Fibroblast of skin of abdomen (primary cell): Measurements from ENCODE around the gene DNAL1.
"Not testable (repeated sequence)": the region's sequence is repeated elsewhere in the genome, so short reads cannot be mapped to it uniquely, and the experiment has no call there.

ENCODE experiments used
- DNase-seq: peaks from one replicate; pipeline ENCODE4 v3.0.0-alpha.2; 2013

Gene DNAL1

DNA sequence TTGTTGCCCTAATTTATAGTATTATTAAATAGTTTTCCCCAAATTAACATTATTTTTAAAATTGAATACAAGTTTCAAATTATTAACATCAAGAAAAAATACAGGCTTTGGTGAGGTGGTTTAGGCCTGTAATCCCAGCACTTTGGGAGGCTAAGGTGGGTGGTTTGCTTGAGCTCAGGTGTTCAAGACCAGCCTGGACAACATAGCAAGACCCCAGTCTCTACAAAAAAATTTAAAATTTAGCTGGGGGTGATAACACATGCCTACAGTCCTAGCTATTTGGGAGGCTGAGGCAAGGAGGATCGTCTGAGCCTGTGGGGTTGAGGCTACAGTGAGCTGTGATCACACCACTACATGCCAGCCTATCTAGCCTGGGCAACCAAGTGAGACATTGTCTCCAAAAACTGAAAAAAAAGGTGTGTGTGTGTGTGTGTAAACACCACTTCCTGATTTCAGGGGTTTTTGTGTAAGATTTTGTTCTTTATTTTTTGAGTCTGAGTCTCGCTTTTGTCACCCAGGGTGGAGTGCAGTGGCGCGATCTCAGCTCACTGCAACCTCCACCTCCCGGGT, 3.9 kb upstream of the DNAL1 start:
- no peak for DNase-seq

DNA sequence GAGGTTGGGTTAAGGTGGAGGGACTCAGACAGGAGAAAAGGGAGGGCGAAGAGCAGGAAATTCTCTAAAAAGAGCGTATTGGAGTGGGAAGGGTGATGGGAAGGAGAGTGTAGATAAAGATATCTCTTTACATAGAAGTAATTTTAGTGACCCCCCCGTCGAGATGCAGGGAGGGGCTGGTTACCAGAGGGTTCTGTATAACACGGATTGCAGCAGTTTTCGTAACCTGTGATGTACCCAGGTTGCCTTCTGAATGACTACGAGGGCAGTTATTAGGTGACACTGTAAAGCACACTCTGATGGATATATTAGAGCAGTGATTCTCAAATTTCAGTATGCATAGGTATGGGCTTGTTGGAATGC, 443 bp downstream of the DNAL1 start:
- DNase-seq = no peak

GRCh38 chr14:73651005-73651404, 6.2 kb downstream of the DNAL1 start:
- no peak for DNase-seq

DNA sequence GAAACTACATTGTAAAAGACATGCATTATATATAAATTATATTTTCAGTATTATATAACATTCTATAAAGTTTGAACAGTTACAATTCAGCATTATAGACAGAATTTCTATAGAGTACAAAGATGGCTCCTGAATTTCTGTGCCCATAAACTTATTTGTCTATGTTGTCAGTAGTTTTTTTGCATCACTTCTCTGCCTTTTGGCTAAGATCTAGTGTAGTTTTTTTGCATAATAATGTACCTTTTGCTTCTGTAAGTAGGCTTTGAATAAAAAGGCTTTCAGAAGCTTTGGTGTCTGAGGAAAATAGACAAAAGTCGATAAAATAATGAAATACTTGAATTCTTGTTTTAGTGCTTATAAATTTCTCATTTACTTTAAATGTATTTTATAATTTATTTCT, 11.1 kb downstream of the DNAL1 start:
- DNase-seq = no peak

DNA sequence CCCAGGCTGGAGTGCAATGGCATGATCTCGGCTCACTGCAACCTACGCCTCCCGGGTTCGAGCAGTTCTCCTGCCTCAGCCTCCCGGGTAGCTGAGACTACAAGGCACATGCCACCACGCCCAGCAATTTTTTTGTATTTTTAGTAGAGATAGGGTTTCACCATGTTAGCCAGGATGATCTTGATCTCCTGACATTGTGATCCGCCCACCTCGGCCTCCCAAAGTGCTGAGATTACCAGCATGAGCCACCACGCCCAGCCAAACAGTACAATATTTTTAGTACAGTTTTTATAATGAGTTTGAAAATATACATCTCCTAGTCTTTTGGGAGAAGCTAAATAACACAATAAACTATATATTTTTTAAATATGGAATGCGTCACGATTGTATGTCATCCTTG, 14.4 kb downstream of the DNAL1 start:
- not testable (repeated sequence) for DNase-seq

DNA sequence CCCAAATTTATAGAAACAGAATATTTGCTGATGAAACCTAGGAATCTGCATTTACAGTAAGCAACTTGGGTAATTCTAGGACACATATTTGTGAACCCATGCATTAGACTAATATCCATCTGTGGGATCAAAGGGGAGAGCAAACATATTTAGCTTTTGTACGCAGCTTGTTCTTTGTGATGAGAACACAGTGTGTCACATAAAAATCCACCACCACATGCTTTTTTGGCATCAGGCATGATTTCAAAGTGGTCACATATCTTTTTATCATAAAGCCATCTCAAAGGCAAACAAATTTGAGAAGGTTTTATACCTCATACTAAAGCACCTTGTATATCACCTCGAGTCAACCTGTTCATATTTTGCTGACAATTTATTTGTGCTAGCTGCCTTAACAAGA, 15.7 kb downstream of the DNAL1 start:
- no peak for DNase-seq

GRCh38 chr14:73661872-73662271, 17.1 kb downstream of the DNAL1 start:
- DNase-seq = peak; percentile 25

DNA sequence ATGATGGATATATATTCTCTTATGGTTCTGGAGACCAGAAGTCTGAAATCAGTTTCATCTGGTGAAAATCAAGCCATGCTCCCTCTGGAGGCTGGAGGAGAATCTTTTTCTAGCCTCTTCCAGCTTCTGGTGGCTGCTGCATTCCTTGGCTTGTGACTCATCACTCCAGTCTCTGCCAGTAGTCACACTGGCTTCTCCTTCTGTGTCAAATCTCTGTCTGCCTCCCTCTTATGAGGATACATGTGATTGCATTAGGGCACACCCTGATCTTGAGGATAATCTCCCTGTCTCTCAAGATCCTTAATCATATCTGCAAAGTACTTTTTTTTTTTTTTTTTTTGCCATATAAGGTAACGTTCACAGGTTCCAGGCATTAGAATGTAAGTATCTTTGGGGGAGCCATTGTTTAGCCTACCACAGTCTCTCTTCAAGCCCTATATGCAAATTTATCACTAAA, 17.7 kb downstream of the DNAL1 start:
- DNase-seq = peak; percentile 93

- DNase-seq = no peak
Observed at GRCh38 chr14:73663548-73664212, 18.9 kb downstream of the DNAL1 start.

GRCh38 chr14:73665130-73665529, 20.3 kb downstream of the DNAL1 start:
- no peak for DNase-seq

GRCh38 chr14:73666583-73666982, 21.8 kb downstream of the DNAL1 start:
- DNase-seq = no peak

DNA sequence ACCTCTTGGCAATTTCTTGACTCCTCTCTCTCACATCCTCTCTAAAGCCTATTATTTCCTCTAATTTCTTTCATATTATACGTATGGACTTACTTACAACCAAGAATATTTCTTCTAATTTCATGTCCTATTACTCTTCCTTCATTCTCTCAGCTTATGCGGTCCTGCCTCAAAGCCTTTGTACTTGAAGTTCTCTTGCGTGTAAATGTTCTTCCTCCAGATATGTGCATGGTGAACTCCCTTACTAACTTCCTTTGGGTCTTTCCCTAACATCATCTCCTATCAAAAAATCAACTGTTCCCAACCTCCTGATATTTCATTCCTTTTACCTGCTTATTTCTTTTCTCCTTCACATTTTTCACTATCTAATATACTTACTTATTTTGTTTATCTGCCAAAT, 23.1 kb downstream of the DNAL1 start:
- no peak for DNase-seq

- DNase-seq = no peak
Observed at GRCh38 chr14:73674986-73675385, 30.2 kb downstream of the DNAL1 start.

DNA sequence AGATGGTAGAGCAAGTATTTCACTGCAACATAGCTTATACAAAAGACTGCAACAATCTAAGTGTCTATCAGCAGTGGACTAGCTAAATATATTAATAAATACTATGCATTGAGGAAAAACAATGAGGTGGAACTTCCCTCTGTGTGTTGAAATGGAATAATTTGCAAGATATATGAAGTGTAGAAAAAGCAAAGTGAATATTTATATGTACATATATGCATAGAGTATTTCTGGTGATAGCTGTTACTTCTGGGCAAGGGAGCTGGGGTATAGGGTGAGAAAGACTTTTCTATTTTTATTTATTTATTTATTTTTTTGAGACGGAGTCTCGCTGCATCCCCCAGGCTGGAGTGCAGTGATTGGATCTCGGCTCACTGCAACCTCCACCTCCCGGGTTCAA, 33.9 kb downstream of the DNAL1 start:
- no peak for DNase-seq

DNA sequence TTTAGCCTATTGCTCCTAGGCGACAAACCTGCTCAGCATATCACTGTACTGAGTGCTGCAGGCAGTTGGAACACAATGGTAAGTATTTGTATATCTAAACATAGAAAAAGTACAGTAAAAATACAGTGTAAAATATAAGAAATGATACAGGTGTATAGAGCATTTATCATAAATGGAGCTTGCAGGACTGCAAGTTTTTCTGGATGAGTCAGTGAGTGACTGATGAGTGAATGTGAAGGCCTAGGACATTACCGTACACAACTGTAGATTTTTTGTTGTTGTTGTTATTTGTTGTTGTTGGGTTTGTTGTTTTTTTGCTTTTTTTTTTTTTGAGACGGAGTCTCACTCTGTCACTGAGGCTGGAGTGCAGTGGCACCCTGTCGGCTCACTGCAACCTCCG, 36.0 kb downstream of the DNAL1 start:
- DNase-seq = no peak

- DNase-seq = no peak
Observed at GRCh38 chr14:73684627-73685026, 39.8 kb downstream of the DNAL1 start.

DNA sequence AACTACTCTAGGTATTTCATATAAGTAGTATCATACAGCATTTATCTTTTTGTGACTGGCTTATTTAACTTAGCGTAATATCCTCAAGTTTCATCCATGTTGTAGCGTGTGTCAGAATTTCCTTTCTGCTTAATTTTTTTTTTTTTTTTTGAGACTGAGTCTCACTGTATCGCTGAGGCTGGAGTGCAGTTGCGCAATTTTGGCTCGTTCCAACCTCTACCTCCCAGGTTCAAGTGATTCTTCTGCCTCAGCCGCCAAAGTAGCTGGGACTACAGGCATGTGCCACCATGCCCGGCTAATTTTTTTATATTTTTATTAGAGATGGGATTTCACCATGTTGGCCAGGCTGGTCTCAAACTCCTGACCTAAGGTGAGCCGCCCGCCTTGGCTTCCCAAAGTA, 40.5 kb downstream of the DNAL1 start:
- DNase-seq = no peak

- DNase-seq = no peak
Observed at GRCh38 chr14:73686901-73687300, 42.1 kb downstream of the DNAL1 start.

- no peak for DNase-seq
Observed at GRCh38 chr14:73694083-73694482, 49.3 kb downstream of the DNAL1 start.

- DNase-seq = no peak
Observed at GRCh38 chr14:73695082-73695481, 50.3 kb downstream of the DNAL1 start.

DNA sequence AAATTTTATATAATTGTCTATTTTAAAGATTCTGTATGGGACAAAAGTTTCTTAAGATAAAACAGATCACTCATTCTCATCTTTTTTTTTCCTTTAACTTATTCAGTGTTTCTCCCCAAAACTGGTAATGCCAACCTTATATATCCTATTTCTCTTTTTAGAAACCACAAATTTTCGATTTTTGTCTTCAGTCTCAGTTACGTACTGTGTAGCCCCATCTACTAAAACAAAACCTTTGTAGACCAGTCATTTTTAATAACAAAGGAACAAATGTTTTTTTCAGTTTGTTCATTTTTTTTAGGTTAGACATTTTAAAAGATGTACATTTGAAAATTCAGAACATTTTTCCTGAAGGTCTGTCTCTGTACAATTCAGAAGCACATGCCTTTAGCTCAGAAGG, 51.2 kb downstream of the DNAL1 start:
- no peak for DNase-seq

DNA sequence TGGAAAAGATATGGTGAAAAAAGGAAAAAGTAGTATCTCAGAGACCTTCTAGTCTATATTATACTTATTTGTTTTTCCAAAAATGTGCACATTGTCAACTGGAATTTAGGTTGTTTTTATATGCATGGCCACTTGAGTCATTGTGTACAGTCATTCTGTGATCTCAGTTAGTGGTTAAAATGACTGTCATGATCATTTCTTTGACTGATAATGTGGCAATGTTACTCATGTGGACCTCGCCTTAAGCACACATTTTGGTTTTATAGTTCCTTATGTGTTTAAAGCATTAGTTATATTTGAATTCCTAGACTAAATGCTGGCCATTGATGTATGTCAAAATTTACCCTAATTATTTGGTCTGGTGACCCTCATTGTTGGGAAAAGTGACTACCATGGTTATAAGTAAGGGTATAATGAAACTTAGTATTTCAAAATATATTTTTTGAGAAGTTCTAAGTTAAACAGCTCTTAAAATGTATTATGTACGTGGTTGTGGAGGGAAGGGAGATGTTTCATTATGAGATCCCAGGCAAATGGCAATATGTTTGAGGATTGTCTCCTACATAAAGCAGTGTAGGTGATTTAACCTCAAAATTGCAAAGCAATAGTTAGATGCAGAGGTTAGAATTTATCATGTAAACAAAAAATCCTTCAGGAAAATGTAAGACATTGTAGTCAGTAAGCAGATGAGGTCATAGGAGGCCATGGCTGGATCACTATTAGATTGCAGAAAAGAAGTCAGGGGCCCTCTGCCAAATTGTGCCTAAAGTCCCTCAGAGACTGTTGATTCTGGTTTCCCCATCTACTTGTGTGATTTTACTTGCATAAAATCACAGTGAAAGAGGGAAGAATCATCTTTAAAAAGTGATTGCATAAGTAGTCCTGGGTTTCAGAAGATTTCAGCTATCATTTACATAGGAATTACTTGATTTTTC, 51.9 kb downstream of the DNAL1 start:
- DNase-seq = peak; percentile 37

DNA sequence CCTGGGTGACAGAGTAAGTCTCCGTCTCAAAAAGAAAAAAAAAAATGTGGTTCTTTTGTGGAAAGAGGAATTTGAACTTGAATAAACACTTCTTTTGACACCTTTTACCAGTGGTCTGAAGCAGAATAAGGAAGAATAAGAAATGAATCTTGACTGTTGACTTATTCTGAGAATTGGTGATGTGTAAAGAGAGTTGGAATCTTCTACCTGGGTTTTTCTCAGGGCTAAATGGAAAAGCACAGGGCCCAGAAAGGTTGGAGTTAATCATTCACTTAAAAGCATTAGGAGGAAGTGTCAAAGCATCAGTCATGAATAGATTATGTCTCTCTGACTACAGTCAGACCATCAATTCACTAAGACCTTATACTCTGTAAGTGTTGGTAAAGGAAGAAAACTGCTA, 55.5 kb downstream of the DNAL1 start:
- DNase-seq = no peak

DNA sequence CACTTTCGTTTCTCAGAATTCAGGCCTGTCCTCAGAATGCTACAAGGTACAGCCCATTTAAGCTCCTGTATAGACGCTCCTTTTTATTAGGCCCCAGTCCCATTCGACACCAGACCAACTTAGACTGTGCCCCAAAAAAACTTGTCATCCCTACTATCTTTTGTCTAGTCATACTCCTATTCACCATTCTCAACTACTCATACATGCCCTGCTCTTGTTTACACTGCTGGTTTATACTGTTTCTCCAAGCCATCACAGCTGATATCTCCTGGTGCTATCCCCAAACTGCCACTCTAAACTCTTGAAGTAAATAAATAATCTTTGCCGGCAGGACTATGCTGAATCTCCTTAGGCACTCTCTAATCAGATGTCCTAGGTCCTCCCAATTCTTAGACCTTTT, 63.3 kb downstream of the DNAL1 start:
- DNase-seq = not testable (repeated sequence)
